ENCODE measurements around the gene PEX6. TPM values are rescaled to one million over a fixed set of nuclear protein-coding genes. Genes with fewer than 3 reads are reported as not detected.
A peak's percentile ranks its signal among the peaks of the same experiment; 100 is the strongest.

The PEX6 gene
- polyA plus RNA-seq, 3 donors: 10.6 to 16.2 (median 15.5) TPM

- TF ChIP-seq CTCF (IDR thresholded peaks at IDR 0.05): no peak
- Mint-ChIP-seq H3K4me3 (no peak overlapping the region), H3K27ac (peak overlapping the region in 1 of 7 donors; percentile 20), H3K9me3 (peaks cover 0 to 1% (median 0%) of the 10 kb centered on the region in 7 donors), H3K4me1 (peaks cover 11% of the 10 kb centered on the region), H3K27me3 (ENCODE audit: low read depth in 3 of 3) (peaks cover 0 to 2% (median 0%) of the 10 kb centered on the region in 3 donors), H3K36me3 (peaks cover 37 to 72% of the 10 kb centered on the region in 2 donors)
- intact Hi-C loops (cut with micrococcal nuclease): no loop called here
- Histone ChIP-seq H3K4me2 (replicated peaks; ENCODE audit: extremely low read depth, low read length, poor library complexity, severe bottlenecking) (no peak overlapping the region), H3K4me1 (ENCODE audit: control insufficient read depth in 1 of 2, insufficient read depth in 2 of 2, low read length in 2 of 2) (peaks cover 7 to 10% of the 10 kb centered on the region in 2 donors), H3K4me3 (replicated peaks in 1 of 3; ENCODE audit: low read depth in 2 of 3, low read length in 3 of 3) (no peak overlapping the region), H3K27ac (ENCODE audit: low read depth in 1 of 2, low read length in 2 of 2) (no peak overlapping the region), H3K79me2 (ENCODE audit: insufficient read depth, low read length) (peaks cover under 1% of the 10 kb centered on the region), H3K9ac (ENCODE audit: insufficient read depth, low read length, poor library complexity, severe bottlenecking) (no peak overlapping the region), H4K20me1 (ENCODE audit: insufficient read depth, low read length) (peaks cover 8% of the 10 kb centered on the region), H3K9me3 (replicated peaks in 1 of 2; ENCODE audit: control insufficient read depth in 1 of 2, insufficient read depth in 1 of 2, low read length in 2 of 2) (no peaks in the 10 kb centered on the region), H3K27me3 (ENCODE audit: control insufficient read depth in 2 of 2, insufficient read depth in 2 of 2, low read length in 2 of 2) (no peaks in the 10 kb centered on the region), H3K36me3 (replicated peaks in 1 of 2; ENCODE audit: control insufficient read depth in 1 of 2, insufficient read depth in 2 of 2, low read length in 2 of 2) (peaks cover 38 to 50% of the 10 kb centered on the region in 2 donors), H2AFZ (ENCODE audit: insufficient read depth, low read depth, low read length, poor library complexity, severe bottlenecking) (no peak overlapping the region)
- WGBS (ENCODE audit: insufficient coverage): 100% methylated on average over 1 of the region's 4 CpGs
- no peak for DNase-seq
Observed at GRCh38 chr6:42969934-42970333, 9.0 kb downstream of the PEX6 start.

GRCh38 chr6:42969431-42969830 lies 9.6 kb downstream of the PEX6 start:
- H3K27me3 ChIP-seq (ENCODE audit: control insufficient read depth in 2 of 2, insufficient read depth in 2 of 2, low read length in 2 of 2): no peaks in the 10 kb centered on the region
- no peaks in the 10 kb centered on the region for H3K9me3 ChIP-seq (replicated peaks in 1 of 2; ENCODE audit: control insufficient read depth in 1 of 2, insufficient read depth in 1 of 2, low read length in 2 of 2)
- DNase-seq: no peak
- Mint-ChIP-seq H3K9me3 (peaks cover 0 to 1% (median 0%) of the 10 kb centered on the region in 7 donors), H3K4me3 (no peak overlapping the region), H3K27ac (no peak overlapping the region), H3K36me3 (peaks cover 42 to 72% of the 10 kb centered on the region in 2 donors), H3K4me1 (peaks cover 11% of the 10 kb centered on the region), H3K27me3 (ENCODE audit: low read depth in 3 of 3) (peaks cover 0 to 2% (median 0%) of the 10 kb centered on the region in 3 donors)
- H3K4me2 ChIP-seq (replicated peaks; ENCODE audit: extremely low read depth, low read length, poor library complexity, severe bottlenecking): no peak overlapping the region
- H3K27ac ChIP-seq (ENCODE audit: low read depth in 1 of 2, low read length in 2 of 2): no peak overlapping the region
- TF ChIP-seq CTCF (IDR thresholded peaks at IDR 0.05): no peak
- H4K20me1 ChIP-seq (ENCODE audit: insufficient read depth, low read length): peaks cover 8% of the 10 kb centered on the region
- no peaks in the 10 kb centered on the region for H3K79me2 ChIP-seq (ENCODE audit: insufficient read depth, low read length)
- no peak overlapping the region for H3K4me3 ChIP-seq (replicated peaks in 1 of 3; ENCODE audit: low read depth in 2 of 3, low read length in 3 of 3)
- H3K4me1 ChIP-seq (ENCODE audit: control insufficient read depth in 1 of 2, insufficient read depth in 2 of 2, low read length in 2 of 2): peaks cover 7 to 10% of the 10 kb centered on the region in 2 donors
- intact Hi-C loops (cut with micrococcal nuclease): no loop called here
- WGBS (ENCODE audit: insufficient coverage): 100% methylated on average over 1 of the region's 2 CpGs
- H2AFZ ChIP-seq (ENCODE audit: insufficient read depth, low read depth, low read length, poor library complexity, severe bottlenecking): no peak overlapping the region
- peaks cover 43 to 55% of the 10 kb centered on the region in 2 donors for H3K36me3 ChIP-seq (replicated peaks in 1 of 2; ENCODE audit: control insufficient read depth in 1 of 2, insufficient read depth in 2 of 2, low read length in 2 of 2)
- no peak overlapping the region for H3K9ac ChIP-seq (ENCODE audit: insufficient read depth, low read length, poor library complexity, severe bottlenecking)

Data from CD14-positive monocyte (primary cell).